HS-27A (cell line): Measurements from ENCODE around the gene SUSD6.
"Not testable (repeated sequence)": the region's sequence is repeated elsewhere in the genome, so short reads cannot be mapped to it uniquely, and the experiment has no call there.

Experiments
- DNase-seq: peaks from one replicate; pipeline ENCODE4 v3.0.0-alpha.2; 2012; ENCODE audit warnings: low read depth, missing footprints

The SUSD6 gene

GRCh38 chr14:69712599-69713088 lies 101.2 kb downstream of the SUSD6 start:
- DNase-seq, result no peak

GRCh38 chr14:69713209-69713781 lies 101.9 kb downstream of the SUSD6 start:
- DNase-seq, result no peak

DNA sequence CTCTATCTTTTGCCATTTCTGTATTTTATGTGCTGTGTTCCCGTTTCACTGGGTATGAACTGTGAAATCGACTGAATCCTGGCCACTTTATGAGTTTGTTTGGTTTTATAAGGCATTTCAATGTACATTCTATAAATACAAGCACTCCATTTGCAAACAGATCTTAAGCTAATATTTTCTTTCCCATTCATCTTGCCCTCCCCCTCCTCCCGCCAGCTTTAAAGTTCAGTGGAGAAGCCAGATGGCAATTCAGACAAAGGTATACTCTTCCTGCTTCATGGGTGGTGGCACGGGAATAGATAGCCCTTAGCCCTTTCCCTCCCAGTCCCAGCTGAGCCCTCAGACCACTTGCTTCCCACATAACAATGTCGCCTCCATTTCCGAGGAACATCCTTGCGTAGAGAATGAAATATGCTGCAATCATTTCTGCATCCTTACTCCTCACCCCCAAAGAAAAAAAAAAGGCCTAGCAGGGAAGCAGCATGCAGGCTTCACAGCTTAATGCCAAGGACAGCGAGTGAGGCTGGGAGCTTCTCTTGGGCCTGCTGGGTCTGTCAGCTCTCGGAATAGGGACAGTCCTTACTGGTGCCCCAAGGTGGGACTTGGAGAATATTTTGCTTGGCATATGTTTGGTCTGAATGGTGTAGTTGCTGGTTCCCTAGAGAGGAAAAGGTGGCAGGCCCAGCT lies 102.7 kb downstream of the SUSD6 start:
- no peak for DNase-seq

- no peak for DNase-seq
Measured at GRCh38 chr14:69715725-69716477, 104.5 kb downstream of the SUSD6 start.

DNA sequence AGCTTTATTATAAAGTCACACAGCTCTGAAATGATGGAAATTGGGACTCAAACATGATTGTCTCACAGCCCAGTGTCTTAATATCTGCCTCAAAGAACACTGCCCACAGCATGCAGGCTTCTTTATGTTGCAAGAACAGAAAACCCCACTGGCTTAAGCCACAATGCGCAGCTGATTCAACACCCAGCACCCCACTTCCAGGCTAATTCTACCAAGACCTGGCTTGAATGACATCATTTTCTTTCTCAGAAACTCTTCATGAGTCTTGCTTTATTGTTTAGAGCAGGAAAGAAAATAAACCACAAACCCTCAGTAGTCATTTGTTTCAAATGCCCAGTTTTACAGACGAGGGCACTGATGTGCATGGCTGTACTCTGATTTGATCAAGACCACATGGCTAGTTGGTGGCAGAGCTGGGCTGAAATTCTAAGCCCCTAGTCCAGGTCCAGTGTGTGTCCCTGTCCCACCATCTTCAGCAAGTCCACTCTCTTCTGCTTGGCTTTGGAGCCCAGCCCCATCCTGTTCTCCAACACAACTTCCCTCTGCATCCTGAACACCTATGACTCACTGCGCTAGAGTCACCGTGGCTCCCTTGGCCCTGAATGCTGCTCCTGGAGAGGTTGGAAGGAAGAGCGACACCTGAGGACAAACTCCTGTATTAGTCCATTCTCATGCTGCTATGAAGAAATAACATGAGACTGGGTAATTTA lies 105.2 kb downstream of the SUSD6 start:
- DNase-seq, result no peak

DNA sequence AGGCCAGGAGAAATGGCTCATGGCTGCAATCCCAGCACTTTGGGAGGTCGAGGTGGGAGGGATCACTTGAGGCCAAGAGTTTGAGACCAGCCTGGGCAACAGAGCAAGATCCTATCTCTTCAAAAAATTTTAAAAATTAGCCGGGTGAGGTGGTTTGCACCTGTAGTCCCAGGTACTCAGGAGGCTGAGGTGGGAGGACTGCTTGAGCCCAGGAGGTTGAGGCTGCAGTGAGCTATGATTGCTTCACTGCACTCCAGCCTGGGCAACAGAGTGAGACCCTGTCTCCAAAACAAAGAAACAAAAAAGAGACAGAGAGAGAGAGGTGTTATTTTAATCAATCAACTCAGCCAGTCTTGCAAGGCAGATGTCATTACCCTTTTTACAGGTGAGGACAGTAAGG lies 107.2 kb downstream of the SUSD6 start:
- not testable (repeated sequence) for DNase-seq

DNA sequence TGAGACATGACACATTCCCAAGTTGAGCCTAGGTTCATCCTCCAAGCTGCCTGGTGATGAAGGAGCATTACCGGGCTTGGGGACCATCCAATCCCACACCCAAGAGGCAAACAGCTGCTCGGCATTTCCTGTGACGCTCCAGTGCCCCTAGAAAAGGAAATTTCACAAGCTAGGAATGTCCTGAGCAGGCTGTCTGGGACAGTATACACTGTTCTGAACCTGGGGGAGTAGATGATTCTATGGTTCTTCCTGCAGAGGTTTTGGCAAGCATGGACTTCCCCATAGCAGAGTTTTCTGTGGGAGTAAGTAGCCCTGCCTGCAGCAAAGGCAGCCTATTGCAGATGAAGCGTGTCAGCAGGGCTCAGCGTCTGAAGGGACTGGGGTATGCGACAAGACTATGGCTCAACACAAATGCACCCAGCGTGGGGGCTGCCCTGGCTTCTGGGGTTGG lies 108.1 kb downstream of the SUSD6 start:
- DNase-seq, result no peak

GRCh38 chr14:69720912-69721311 lies 109.5 kb downstream of the SUSD6 start:
- no peak for DNase-seq

DNA sequence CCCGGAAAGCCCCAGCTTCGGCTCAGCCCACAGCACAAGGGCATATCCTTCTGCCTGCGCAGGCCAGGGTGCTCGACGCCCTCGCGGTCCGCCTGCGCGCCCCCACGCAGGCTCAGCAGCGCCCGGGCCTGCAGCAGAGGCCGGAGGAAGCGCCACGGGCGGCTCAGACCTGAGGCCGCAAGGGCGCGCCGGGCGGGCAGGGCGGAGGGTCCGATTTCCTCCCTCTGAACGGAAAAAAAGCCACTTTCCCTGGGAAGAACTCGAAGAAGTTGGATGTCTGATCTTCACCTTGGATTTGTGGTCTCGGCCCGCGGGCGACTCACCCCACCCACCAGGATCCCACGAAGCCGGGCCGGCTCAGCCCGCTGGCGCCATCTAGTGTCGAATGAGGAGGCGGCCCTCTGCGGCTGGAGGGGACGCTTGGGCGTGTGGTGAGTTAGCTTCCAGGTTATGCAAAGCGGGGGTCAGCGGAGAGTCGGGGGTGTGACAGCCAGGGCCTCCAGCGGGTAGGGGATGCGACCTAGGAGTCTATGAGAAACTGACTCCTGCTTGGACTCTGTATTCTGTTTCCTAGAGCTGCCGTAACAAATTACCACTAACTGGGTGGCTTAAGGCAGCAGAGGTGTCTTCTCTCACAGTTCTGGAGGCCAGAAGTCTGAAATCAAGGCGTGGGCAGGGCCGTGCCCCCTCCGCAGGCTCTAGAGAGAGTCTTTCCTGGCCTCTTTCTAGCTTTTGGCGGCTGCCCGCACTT lies 115.5 kb downstream of the SUSD6 start:
- peak; percentile 42 for DNase-seq

GRCh38 chr14:69727860-69728259 lies 116.5 kb downstream of the SUSD6 start:
- no peak for DNase-seq

DNA sequence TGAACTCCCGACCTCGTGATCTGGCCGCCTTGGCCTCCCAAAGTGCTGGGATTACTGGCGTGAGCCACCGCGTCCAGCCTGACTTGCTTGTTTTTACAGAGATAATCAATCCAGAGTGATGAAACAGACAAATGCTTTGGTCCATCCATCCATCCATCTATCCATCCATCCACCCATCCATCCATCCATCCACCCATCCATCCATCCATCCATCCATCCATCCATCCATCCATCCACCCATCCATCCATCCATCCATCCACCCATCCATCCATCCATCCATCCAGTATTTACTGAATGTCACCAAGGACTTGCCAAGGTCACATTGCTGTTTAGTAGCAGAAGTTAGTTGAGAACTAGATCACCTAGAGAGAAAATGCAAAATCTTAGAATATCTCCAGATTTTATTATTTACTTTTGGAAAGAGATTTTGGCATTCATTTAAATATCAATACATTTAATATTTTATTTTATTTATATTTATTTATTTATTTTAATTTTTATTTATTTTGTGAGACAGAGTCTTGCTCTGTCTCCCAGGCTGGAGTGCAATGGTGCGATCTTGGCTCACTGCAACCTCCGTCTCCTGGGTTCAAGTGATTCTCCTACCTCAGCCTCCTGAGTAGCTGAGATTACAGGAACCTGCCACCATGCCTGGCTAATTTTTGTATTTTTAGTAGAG lies 120.7 kb downstream of the SUSD6 start:
- DNase-seq, result not testable (repeated sequence)

DNA sequence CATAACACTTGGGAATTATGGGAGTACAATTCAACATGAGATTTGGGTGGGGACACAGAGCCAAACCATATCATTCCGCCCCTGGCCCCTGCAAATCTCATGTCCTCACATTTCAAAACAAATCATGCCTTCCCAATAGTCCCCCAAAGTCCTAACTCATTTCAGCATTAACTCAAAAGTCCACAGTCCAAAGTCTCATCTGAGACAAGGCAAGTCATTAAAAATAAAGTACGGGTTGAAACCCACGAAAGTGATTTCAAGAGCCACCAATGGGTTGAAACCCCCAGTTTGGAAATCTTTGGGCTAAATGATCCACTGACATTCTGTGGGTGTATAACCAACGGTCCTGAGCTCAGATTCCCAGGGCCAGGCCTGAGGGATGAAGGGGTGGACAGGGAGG lies 125.0 kb downstream of the SUSD6 start:
- not testable (repeated sequence) for DNase-seq

- DNase-seq, result no peak
Measured at GRCh38 chr14:69741055-69741454, 129.7 kb downstream of the SUSD6 start.

DNA sequence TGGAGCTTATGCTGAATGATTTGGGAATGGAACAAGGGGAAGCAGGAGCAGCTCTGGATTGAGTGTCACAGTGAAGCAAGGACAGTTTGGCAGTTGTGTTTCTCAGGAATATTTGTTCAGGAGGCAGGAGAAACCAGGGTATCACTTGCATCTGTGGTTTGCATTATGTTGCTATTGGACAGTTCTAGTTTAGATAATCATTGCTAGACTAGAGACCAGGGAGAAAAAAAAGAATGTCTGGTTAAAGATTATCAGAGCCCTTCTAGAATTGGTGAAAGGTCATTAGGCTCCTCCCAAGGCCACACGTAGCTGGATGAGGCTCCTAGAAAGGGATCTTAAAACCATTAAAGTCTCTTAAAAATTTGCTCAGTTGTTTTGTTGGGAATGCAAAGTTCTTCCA lies 138.6 kb downstream of the SUSD6 start:
- no peak for DNase-seq

DNA sequence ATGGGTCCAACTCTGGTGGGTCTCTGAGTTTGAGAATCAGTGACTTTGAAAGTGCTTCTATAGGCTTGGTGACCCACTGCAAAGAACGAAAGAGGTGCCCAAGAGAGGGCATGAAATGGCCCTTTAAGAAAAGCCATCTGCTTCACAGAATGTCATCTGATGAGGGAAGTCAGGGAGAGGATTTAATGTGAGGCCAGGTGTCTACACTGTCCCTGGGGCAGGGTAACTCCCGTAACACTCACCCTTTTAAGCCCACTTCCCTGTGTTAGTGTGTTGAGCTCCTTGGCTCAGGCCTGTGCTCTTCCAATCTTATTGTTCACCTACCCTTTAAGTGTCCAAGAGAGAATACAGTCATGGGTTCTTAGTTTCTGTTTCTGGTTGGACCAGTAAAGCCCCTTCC lies 139.1 kb downstream of the SUSD6 start:
- no peak for DNase-seq

DNA sequence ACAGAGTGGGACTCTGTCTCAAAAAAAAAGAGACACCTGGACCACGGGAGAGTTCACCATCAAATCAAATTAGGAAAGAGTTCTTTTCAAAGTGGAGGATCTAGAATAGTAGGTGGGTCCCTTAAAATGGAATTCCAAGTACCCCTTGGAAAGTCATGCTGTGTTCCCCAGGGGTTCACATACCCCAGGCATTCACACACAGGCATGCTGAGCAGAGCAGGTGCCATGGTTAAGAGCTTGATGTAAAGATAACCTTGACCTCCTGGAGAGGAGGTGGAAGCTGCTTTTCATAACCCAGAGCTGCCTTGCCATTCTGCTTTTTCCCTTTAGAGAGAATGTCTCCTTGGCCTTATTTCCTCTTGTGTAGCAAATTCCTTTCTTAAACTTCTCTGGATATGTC lies 141.4 kb downstream of the SUSD6 start:
- DNase-seq, result no peak

GRCh38 chr14:69753860-69754259 lies 142.5 kb downstream of the SUSD6 start:
- no peak for DNase-seq

GRCh38 chr14:69754487-69754886 lies 143.1 kb downstream of the SUSD6 start:
- DNase-seq, result no peak

- DNase-seq, result no peak
Measured at GRCh38 chr14:69755296-69755695, 143.9 kb downstream of the SUSD6 start.

GRCh38 chr14:69755784-69756183 lies 144.4 kb downstream of the SUSD6 start:
- no peak for DNase-seq

DNA sequence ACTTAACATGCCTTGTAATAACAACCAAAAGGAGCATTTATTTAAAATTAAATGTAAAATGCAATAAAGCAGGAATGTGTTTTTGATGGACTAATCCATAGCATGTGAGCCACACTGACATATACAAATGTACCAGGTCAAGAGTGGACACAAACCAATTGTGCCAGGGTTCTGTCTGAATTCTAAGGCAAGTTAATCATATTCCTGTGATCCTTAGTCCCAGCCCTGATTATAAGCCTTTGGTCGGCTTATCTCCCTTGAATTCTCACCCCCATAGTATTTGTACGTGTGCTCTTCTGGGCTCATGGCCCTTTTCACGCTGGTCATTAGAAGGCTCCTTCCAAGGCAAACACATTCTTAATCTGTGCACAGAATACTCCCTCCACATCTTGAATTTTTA lies 144.9 kb downstream of the SUSD6 start:
- no peak for DNase-seq
